Bronchial smooth muscle cell (primary cell): ENCODE results near the gene SLC10A1. TPM values are rescaled to one million over a fixed set of nuclear protein-coding genes. Genes with fewer than 3 reads are reported as not detected.

Experiments
- total RNA-seq: library from RNA; depleted of rRNA; stranded (reverse); fragments of >200 nt; gene quantifications from 2 replicates; pipeline ENCODE4 v1.2.1, GENCODE V29; 2014

The SLC10A1 gene
- total RNA-seq, result not detected in 2 replicates

GRCh38 chr14:69796797-69797500 is at the start of gene SLC10A1:
Gene SLC10A1, minus strand, starts transcription at chr14:69797241. Its CDS starts 86 bp downstream, at chr14:69797155.

GRCh38 chr14:69766984-69767368 is 30.1 kb downstream of the SLC10A1 start, which contains the start of gene SRSF5:
Gene SRSF5, plus strand, starts transcription at chr14:69767142. Its CDS starts 1,015 bp downstream, at chr14:69768157.

Other genes starting within 250 kb of the SLC10A1 start
- 0.09 TPM in 1 of 2 replicates, not detected in the other for gene CCDC177, start 222.4 kb downstream of the SLC10A1 start, total RNA-seq
- 3.2 and 4.6 TPM in 2 replicates for gene SUSD6, start 185.6 kb downstream of the SLC10A1 start, total RNA-seq
- gene SRSF5, start 30.1 kb downstream of the SLC10A1 start, total RNA-seq, result 137 and 273 TPM in 2 replicates
- gene SMOC1, start 82.2 kb upstream of the SLC10A1 start, total RNA-seq, result 0.34 and 2.0 TPM in 2 replicates